Upper lobe of left lung (tissue), 6 donors: ENCODE data around the gene MS4A10. TPM values are rescaled to one million over a fixed set of nuclear protein-coding genes. Genes with fewer than 3 reads are reported as not detected.

Experiments
- ATAC-seq, 2 donors: fragments of 200-7000 bp; cut with Tn5 transposase; one replicate each; pipeline ENCODE4 v1.9.1; 2022; ENCODE audit warnings: mild to moderate bottlenecking in 2 of 2, moderate library complexity in 2 of 2; ENCODE audit not compliant: low FRiP score in 2 of 2
- DNase-seq, 2 donors: peaks; one replicate each; pipeline ENCODE4 v3.0.0-alpha.2; 2019 to 2020
- H3K27ac ChIP-seq, 4 donors: fragments of 200-600 bp; sonication (generic); one replicate each; pipeline ENCODE4 v1.5.1; 2016 to 2019
- H3K27me3 ChIP-seq, 4 donors: fragments of 200-600 bp; sonication (generic); one replicate each; pipeline ENCODE4 v1.5.1; 2017 to 2019
- H3K36me3 ChIP-seq, 4 donors: fragments of 200-600 bp; sonication (generic); one replicate each; pipeline ENCODE4 v1.5.1; 2016 to 2019
- H3K4me1 ChIP-seq, 4 donors: fragments of 200-600 bp; sonication (generic); one replicate each; pipeline ENCODE4 v1.5.1; 2018 to 2019
- H3K4me3 ChIP-seq, 4 donors: fragments of 200-600 bp; sonication (generic); one replicate each; pipeline ENCODE4 v1.5.1; 2017 to 2019; ENCODE audit warnings: mild to moderate bottlenecking in 2 of 4, moderate library complexity in 1 of 4
- H3K9me3 ChIP-seq, 4 donors: fragments of 200-600 bp; sonication (generic); one replicate each; pipeline ENCODE4 v1.5.1; 2018 to 2019
- EP300 ChIP-seq, 4 donors: sonication (generic); formaldehyde crosslinking; IDR thresholded peaks; one replicate each; pipeline ENCODE4 v1.5.1; 2017; ENCODE audit warnings: antibody characterized with exemption in 4 of 4, control low read depth in 2 of 4
- POLR2A ChIP-seq, 4 donors: fragments of 450-650 bp; IDR thresholded peaks; one replicate each; pipeline ENCODE4 v1.5.1; 2016 to 2017; ENCODE audit warnings: antibody characterized with exemption in 4 of 4, mild to moderate bottlenecking in 2 of 4
- POLR2AphosphoS5 ChIP-seq, 2 donors: sonication (generic); formaldehyde crosslinking; IDR thresholded peaks; one replicate each; pipeline ENCODE4 v1.5.1; 2017; ENCODE audit warnings: antibody characterized with exemption in 2 of 2
- WGBS, 2 donors: methylation state at CpG; one replicate each; pipeline ENCODE4 v1.1.5; 2017 to 2018; 5-methylcytosine and 5-hydroxymethylcytosine counted together
- total RNA-seq, 6 donors: library from RNA; depleted of rRNA in 4 of 6; stranded (reverse); fragments of >200 nt in 4 of 6; gene quantifications; one replicate each; pipeline versions ENCODE4 v1.1.0 to v1.2.1, GENCODE V29; 2016 to 2021
- TF ChIP-seq, protein P1 (sequence below), 6 experiments: fragments of 450-650 bp in 4 of 6; fragments of 200-600 bp in 2 of 6; sonication (generic) in 2 of 6; IDR thresholded peaks; one replicate each; pipeline ENCODE4 v1.5.1; 2016 to 2019; ENCODE audit warnings: antibody characterized with exemption in 6 of 6
- donor health status: DM: no; HTN: no; CAD: no; lungs with moderate emphysema.
- donor health status: DM: no; HTN: yes; CAD: no; lungs with severe emphysema.

Gene MS4A10
- total RNA-seq, 6 donors from 2014 or later: not detected

DNA sequence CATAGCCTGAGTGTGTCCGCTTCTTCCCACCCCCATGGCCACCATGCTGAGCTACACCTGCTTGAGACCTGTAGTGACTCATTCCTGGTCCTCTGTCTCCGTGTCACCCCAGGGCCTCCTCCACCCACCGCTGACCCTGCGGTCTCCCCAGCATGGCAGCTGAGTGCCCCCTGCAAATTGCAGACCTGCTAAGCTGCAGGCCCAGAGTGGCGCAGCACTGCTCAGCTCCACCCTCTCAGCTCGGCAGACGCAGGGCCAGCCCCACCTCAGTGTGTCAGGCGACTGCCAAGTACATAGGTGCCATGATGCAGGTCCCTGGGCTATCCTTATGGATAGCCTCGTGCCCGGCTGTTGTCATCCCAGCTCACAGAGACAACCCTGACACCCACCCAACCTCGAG is 15.3 kb upstream of the MS4A10 start:
- Histone ChIP-seq H3K27ac (no peak overlapping the region), H3K9me3 (no peaks in the 10 kb centered on the region), H3K4me3 (no peak overlapping the region), H3K4me1 (peaks cover 0 to 6% (median 4%) of the 10 kb centered on the region in 4 donors), H3K27me3 (no peaks in the 10 kb centered on the region), H3K36me3 (no peaks in the 10 kb centered on the region)
- TF ChIP-seq POLR2AphosphoS5 (IDR thresholded peaks at IDR 0.05) (no peak), POLR2A (IDR thresholded peaks at IDR 0.05) (no peak), EP300 (IDR thresholded peaks at IDR 0.05) (no peak)
- TF ChIP-seq, protein P1, sequence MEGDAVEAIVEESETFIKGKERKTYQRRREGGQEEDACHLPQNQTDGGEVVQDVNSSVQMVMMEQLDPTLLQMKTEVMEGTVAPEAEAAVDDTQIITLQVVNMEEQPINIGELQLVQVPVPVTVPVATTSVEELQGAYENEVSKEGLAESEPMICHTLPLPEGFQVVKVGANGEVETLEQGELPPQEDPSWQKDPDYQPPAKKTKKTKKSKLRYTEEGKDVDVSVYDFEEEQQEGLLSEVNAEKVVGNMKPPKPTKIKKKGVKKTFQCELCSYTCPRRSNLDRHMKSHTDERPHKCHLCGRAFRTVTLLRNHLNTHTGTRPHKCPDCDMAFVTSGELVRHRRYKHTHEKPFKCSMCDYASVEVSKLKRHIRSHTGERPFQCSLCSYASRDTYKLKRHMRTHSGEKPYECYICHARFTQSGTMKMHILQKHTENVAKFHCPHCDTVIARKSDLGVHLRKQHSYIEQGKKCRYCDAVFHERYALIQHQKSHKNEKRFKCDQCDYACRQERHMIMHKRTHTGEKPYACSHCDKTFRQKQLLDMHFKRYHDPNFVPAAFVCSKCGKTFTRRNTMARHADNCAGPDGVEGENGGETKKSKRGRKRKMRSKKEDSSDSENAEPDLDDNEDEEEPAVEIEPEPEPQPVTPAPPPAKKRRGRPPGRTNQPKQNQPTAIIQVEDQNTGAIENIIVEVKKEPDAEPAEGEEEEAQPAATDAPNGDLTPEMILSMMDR (IDR thresholded peaks at IDR 0.05): no peak
- no peak for ATAC-seq
- no peak for DNase-seq
- WGBS, 2 donors: 84 to 88% methylated on average over 7 to 11 of the region's 11 CpGs

DNA sequence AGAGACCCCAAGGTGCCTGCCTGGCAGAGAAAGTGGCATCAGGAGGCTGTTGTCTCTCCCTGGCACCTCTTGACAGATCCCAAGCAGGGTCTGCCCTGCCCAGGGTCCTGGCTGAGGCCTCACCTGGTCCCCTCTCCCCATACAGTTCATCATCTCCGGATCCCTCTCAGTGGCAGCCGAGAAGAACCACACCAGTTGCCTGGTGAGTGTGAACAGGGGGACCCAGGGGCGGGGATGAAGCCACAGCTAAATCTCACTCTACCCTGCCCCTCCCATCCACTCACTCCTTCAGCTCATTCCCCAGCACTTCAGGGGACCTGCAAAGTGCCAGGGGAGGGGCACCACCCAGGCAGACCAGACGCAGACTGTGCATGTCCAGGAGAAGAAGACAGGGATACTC is 14.0 kb upstream of the MS4A10 start:
- WGBS, 2 donors: 84% methylated on average over 4 of the region's 4 CpGs
- Histone ChIP-seq H3K27ac (no peak overlapping the region), H3K36me3 (no peaks in the 10 kb centered on the region), H3K4me3 (no peak overlapping the region), H3K27me3 (no peaks in the 10 kb centered on the region), H3K4me1 (peaks cover 6 to 15% (median 8%) of the 10 kb centered on the region in 4 donors), H3K9me3 (no peaks in the 10 kb centered on the region)
- TF ChIP-seq POLR2A (IDR thresholded peaks at IDR 0.05): no peak
- TF ChIP-seq EP300 (IDR thresholded peaks at IDR 0.05): no peak
- no peak for TF ChIP-seq POLR2AphosphoS5 (IDR thresholded peaks at IDR 0.05)
- TF ChIP-seq, protein P1 (IDR thresholded peaks at IDR 0.05): no peak
- ATAC-seq (no peak), DNase-seq (no peak)

DNA sequence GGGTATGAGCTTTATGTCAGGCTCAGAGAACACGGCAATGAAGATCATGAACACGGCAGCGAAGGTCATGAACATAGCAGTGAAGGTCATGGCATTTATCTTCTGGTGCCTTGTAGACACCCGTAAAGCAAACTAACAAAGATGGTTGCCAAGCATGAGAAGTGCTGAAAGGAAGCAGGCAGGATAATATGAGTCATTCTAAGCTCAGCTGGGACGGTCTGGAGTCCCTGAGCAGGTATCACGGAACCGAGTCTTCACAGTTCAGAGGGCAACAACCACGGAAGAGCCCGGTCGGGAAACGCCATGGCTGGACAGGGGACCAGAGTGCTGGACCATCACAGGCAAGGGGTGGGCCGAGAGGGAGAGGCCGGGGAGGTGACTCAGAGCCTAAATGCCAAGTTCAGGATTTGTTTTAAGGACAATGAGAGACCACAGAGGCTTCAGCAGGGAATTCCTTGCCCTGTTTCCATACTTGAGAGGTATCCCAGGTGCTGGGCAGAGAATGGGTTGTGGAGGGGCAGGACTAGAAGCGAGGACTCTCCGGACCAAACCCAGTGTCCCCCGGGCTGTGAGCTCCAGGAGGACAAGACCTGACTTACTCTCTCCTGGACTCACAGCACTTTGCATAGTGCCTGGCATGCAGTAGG is 13.1 kb upstream of the MS4A10 start:
- Histone ChIP-seq H3K27me3 (no peaks in the 10 kb centered on the region), H3K27ac (no peak overlapping the region), H3K36me3 (no peaks in the 10 kb centered on the region), H3K4me3 (no peak overlapping the region), H3K9me3 (no peaks in the 10 kb centered on the region), H3K4me1 (peaks cover 6 to 17% (median 8%) of the 10 kb centered on the region in 4 donors)
- TF ChIP-seq POLR2A (IDR thresholded peaks at IDR 0.05): no peak
- TF ChIP-seq, protein P1 (IDR thresholded peaks at IDR 0.05): no peak
- TF ChIP-seq EP300 (IDR thresholded peaks at IDR 0.05): no peak
- no peak for TF ChIP-seq POLR2AphosphoS5 (IDR thresholded peaks at IDR 0.05)
- DNase-seq: no peak
- ATAC-seq: no peak
- 84 to 85% methylated on average over 16 of the region's 16 CpGs for WGBS, 2 donors

DNA sequence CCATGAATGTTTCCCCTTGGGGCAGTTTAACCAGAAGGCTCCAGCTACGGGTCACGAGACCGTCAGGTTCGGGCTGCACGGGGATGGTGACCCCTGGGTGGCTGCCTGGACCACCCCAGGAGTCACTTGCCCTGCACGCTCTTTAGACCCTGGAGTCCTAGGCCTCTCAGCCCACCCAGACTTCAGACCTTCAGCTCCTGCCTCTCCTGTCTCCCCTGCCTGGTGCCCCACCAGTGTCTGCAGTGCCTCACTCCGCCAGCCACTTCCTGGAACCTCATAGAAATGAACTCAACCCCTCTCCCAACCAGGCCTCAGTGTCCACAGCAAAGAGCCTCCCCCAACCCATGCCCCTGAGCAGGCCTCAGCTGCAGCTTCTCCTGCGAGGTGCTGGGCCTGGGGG is 12.5 kb upstream of the MS4A10 start:
- TF ChIP-seq EP300 (IDR thresholded peaks at IDR 0.05): no peak
- H3K4me1 ChIP-seq: peaks cover under 1 to 13% (median 6%) of the 10 kb centered on the region in 4 donors
- ATAC-seq (no peak), DNase-seq (no peak)
- no peak overlapping the region for H3K27ac ChIP-seq
- no peak overlapping the region for H3K4me3 ChIP-seq
- H3K27me3 ChIP-seq: no peaks in the 10 kb centered on the region
- no peaks in the 10 kb centered on the region for H3K9me3 ChIP-seq
- H3K36me3 ChIP-seq: no peaks in the 10 kb centered on the region
- 80 to 94% methylated on average over 1 to 8 of the region's 8 CpGs for WGBS, 2 donors

DNA sequence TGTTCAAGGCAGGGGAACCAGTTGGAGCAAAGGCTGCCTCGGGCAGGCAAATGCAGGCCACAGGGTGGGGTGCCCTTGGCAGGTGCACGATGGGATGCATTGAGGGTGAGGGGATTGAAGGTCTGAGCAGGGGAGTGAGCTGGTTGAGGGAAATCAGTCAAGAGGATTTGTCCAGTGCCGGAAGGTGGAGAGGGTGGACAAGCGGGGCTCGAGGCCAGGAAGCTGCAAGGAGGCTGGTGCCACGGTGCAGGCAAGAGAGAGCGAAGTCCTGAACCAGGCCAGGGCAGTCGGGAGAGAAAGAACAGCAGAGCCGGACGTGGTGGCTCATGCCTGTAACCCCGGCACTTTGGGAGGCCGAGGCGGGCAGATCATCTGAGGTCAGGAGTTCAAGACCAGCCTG is 10.4 kb upstream of the MS4A10 start:
- H3K9me3 ChIP-seq: no peaks in the 10 kb centered on the region
- H3K27me3 ChIP-seq: no peaks in the 10 kb centered on the region
- no peak for TF ChIP-seq EP300 (IDR thresholded peaks at IDR 0.05)
- TF ChIP-seq, protein P1 (IDR thresholded peaks at IDR 0.05): no peak
- TF ChIP-seq POLR2A (IDR thresholded peaks at IDR 0.05): no peak
- TF ChIP-seq POLR2AphosphoS5 (IDR thresholded peaks at IDR 0.05): no peak
- H3K27ac ChIP-seq: no peak overlapping the region
- 79 to 81% methylated on average over 13 of the region's 13 CpGs for WGBS, 2 donors
- no peak for ATAC-seq
- H3K36me3 ChIP-seq: no peaks in the 10 kb centered on the region
- DNase-seq: no peak
- H3K4me3 ChIP-seq: no peak overlapping the region
- H3K4me1 ChIP-seq: peaks cover 0 to 13% (median 6%) of the 10 kb centered on the region in 4 donors
